ENCODE measurements around the gene LGR4. TPM values are rescaled to one million over a fixed set of nuclear protein-coding genes. Genes with fewer than 3 reads are reported as not detected.

LGR4 gene
- total and polyA plus RNA-seq, 2 of the 4 experiments (the other 2 are of a cell fraction), result 2.9 to 6.8 TPM

GRCh38 chr11:27466363-27466762 is 6.2 kb downstream of the LGR4 start:
- no TSS peak for BruUV-seq (replicated peaks)
- intact Hi-C loops (cut with micrococcal nuclease), result no loop called here
- no CpG with 5 or more reads among the region's 1 CpG for WGBS, 2 experiments (ENCODE audit: extremely low coverage in 2 of 2, insufficient read length in 1 of 2)

More at GRCh38 chr11:27466363-27466762, 6.2 kb downstream of the LGR4 start:
- no peaks in the 10 kb centered on the region for H3K36me3 ChIP-seq (ENCODE audit: control insufficient read depth, insufficient read depth, low read length)
- no peaks in the 10 kb centered on the region for H3K9me3 ChIP-seq (ENCODE audit: control insufficient read depth, insufficient read depth, low read length)
- no peak overlapping the region for H2AFZ ChIP-seq (replicated peaks; ENCODE audit: low read length, poor library complexity)
- no peak overlapping the region for H3K18ac ChIP-seq (ENCODE audit: low read depth, low read length)
- no peaks in the 10 kb centered on the region for H3K9me1 ChIP-seq (ENCODE audit: insufficient read depth, low read length)
- H3K4me3 ChIP-seq (ENCODE audit: insufficient read depth, low read depth, low read length), result no peak overlapping the region
- TF ChIP-seq FOS (IDR thresholded peaks at IDR 0.05; ENCODE audit: low read depth, low read length) (no peak), CEBPB (IDR thresholded peaks at IDR 0.05; ENCODE audit: low read depth, low read length) (no peak)
- no peaks in the 10 kb centered on the region for H3K27me3 ChIP-seq (ENCODE audit: control insufficient read depth, insufficient read depth, low read length)
- no peak overlapping the region for H4K91ac ChIP-seq (ENCODE audit: insufficient read depth, low read depth, low read length)
- H2BK20ac ChIP-seq (ENCODE audit: low read depth, low read length), result no peak overlapping the region
- H2AK9ac ChIP-seq (replicated peaks; ENCODE audit: low read depth, low read length, poor library complexity), result no peak overlapping the region
- no peak overlapping the region for H3K4me2 ChIP-seq (ENCODE audit: low read depth, low read length)
- H4K8ac ChIP-seq (ENCODE audit: low read depth in 2 of 2, low read length in 2 of 2), result no peak overlapping the region
- POLR2A ChIA-PET (ENCODE audit: unreplicated experiment), result no interaction called here
- H2AK5ac ChIP-seq (ENCODE audit: low read depth, low read length), result no peak overlapping the region
- H2BK120ac ChIP-seq (ENCODE audit: low read depth, low read length), result no peak overlapping the region
- H2BK15ac ChIP-seq (ENCODE audit: low read depth, low read length), result no peak overlapping the region
- in situ Hi-C loops (cut with MboI; ENCODE audit: low sequenced_read_pairs), result loop anchor here (5.0 kb wide), 1 partner anchor 104 kb away; the partner anchor contains the start of gene CCDC34
- H3K9ac ChIP-seq (ENCODE audit: low read depth, low read length), result no peak overlapping the region
- no peak overlapping the region for H4K5ac ChIP-seq (ENCODE audit: low read depth, low read length)
- no peak overlapping the region for H3K56ac ChIP-seq (ENCODE audit: extremely low read depth, insufficient read depth, low read length)
- H3K23ac ChIP-seq (ENCODE audit: low read depth, low read length), result no peak overlapping the region
- H3K79me1 ChIP-seq (ENCODE audit: low read depth in 1 of 2, low read length in 2 of 2), result peaks cover 16 to 17% of the 10 kb centered on the region in 2 experiments; a peak in 3 of 4 replicates
- dilution Hi-C loops (cut with HindIII; ENCODE audit: low sequenced_read_pairs, unreplicated experiment), result no loop called here
- DNase-seq (no peak), ATAC-seq (ENCODE audit: low read depth) (no peak)
- no peak overlapping the region for H2BK5ac ChIP-seq (ENCODE audit: low read depth, low read length, poor library complexity, severe bottlenecking)
- no peak overlapping the region for H3K4ac ChIP-seq (ENCODE audit: low read depth, low read length)
- H3K14ac ChIP-seq (replicated peaks; ENCODE audit: low read depth, low read length), result no peak overlapping the region
- H3K4me1 ChIP-seq (ENCODE audit: control insufficient read depth, insufficient read depth, low read length), result peaks cover 9% of the 10 kb centered on the region
- CTCF ChIA-PET, result interaction anchor here (1.3 kb wide), 1 partner anchor 10 kb away, joined by 4 read pairs; no protein-coding TSS in a partner anchor
- H4K20me1 ChIP-seq (ENCODE audit: insufficient read depth, low read length), result no peaks in the 10 kb centered on the region
- H3K27ac ChIP-seq (ENCODE audit: insufficient read depth, low read length), result no peak overlapping the region

Measured in IMR-90 (cell line).